Limb (tissue), 2 donors: ENCODE measurements around the gene PHTF2.
A peak's percentile ranks its signal among the peaks of the same experiment; 100 is the strongest.
"Not testable (repeated sequence)": the region's sequence is repeated elsewhere in the genome, so short reads cannot be mapped to it uniquely, and the experiment has no call there.

Source experiments
- DNase-seq, 2 donors: peaks; one replicate each; pipeline ENCODE4 v3.0.0-alpha.2; 2016; ENCODE audit errors: extremely low spot score in 2 of 2

The PHTF2 gene

DNA sequence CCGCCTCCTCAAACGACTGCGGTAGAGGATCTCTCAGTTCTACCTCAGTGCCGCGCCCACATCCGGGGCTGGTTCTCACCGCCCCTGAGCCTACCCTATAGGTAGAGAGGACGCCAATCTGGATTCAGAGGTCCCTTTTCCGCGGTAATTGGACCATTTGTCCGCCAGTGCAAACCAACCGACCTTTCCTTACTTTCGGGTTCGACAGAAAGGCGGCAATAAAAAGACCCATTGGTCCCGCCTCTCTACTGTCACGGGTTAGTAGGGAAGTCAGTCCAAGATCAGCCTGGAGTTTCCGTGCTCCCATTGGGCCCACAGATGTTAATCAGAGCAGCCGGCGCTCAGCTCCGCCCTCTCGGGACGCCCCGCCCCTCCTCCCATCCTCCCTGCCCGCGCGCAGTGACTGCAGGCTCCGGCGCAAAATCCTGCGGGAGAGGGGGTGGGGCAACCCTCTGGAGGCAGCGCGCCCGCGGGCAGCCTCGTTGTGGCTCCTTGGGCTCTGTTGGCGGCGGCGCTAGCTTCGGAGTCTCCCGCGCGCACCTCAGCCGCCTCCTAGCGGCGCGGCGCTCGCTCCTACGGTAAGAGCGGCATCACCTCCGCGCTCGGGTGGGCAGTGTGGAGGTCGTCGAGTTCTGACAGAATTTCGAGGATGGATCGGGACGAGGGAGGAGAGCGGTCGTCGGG, at the start of gene PHTF2, which contains the start of gene TMEM60:
Gene PHTF2, plus strand, starts transcription at position 380 of the 684 bp plus-strand sequence.
Gene TMEM60, minus strand, starts transcription at position 41 of the 684 bp plus-strand sequence. CDS start 4,061 bp downstream, outside the sequence.
- DNase-seq, result peak; percentile 98 to 100

- no peak for DNase-seq
These were observed 46.6 kb upstream of the PHTF2 start for GRCh38 chr7:77752016-77752415.

GRCh38 chr7:77753173-77753572, 45.4 kb upstream of the PHTF2 start:
- no peak for DNase-seq

- no peak for DNase-seq
These were observed 41.0 kb upstream of the PHTF2 start for GRCh38 chr7:77757589-77757988.

- DNase-seq, result peak; percentile 72 to 74
These were observed 39.2 kb upstream of the PHTF2 start for GRCh38 chr7:77759294-77759889.

DNA sequence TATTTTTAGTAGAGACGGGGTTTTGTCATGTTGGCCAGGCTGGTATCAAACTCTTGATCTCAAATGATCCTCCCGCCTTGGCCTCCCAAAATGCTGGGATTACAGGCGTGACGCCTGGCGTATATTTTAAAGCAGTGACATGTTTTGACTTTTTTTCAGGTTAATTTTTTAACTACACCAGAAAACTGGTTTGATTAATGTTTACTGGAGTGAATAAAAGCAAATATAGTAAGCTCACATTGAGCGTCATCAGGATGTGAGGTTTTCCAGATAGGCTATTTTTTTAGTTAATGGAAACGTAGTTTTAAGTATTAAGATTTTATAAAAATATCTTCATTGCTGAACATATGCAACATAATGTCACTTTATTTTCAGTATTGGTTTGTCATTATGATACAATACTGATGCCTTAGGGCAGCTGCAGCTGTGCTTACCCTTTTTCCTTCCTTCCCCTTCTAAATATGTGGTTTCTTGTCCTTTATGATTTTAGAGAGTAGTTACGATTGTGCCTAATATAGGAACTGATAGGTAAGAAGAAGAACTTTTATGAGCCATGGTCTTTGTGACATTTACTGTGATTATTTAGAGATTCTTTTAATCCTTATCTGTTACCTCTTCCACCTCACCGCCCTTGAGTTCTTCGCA, 37.6 kb upstream of the PHTF2 start:
- no peak for DNase-seq

- DNase-seq, result no peak
These were observed 33.1 kb upstream of the PHTF2 start for GRCh38 chr7:77765481-77765880.

DNA sequence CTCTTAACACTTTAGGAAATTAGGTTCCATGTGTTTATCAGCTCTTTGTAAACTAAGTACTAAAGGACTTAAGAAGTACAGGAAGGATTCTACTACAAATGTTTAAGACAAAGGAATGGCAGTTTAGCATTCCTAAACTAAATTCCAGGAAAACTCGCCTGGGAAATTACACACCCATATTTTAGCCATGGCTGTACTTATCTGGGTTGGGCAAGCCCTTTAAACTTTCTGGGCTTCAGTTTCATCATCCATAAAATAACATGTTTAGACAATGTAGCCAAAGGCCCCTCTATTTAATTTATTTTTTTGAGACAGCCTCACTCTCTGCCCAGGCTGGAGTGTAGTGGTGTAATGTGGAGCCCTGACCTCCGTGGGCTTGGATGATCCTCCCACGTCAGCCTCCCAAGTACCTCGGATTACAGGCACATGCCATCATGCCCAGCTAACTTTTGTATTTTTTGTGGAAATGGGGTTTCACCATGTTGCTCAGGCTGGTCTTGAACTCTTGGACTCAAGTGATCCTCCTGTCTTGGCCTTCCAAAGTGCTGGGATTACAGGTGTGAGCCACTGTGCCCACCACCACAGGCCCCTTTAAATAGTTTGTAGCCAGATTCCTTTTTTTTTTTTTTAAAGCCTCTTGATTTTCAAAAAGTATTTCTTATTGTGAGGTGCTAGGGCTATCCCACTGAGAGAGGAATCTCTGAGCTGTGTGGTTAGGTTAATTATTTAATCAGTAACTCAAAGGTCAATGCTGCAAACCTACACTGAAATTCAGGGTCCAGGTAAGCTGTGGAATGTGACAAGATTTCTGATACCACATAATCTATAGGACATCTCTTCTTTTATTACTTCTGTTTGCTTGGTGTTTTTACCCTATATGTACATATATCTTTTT, 32.4 kb upstream of the PHTF2 start:
- no peak for DNase-seq

DNA sequence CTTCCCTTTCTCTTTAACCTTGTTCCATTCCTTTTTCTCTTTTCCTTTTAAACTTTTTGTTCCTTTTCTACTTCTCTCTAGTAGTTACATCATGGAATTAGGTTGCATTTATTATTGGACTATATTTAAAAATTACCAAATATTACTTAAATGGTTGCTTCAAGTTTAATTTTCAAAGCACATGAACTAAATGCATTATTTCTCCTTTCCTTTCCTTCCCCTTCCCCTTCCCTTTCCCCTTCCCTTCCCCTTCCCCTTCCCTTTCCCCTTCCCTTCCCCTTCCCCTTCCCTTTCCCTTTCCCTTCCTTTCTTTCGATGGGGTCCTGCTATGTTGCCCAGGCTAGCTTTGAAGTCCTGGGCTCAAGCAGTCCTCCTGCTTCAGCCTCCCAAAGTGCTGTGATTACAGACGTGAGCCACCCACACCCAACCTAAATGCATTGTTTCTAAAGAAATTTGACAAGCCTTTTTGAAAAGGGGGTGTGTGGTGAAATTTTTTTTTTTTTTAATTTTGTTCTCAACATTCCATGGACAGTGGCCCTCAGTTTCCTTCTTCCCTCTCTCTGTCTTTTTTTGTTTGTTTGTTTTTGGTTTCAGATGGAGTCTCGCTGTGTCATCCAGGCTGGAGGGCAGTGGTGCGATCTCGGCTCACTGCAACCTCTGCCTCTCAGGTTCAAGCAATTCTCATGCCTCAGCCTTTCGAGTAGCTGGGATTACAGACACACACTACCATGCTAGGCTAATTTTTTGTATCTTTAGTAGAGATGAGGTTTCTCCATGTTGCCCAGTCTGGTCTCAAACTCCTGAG, 31.6 kb upstream of the PHTF2 start:
- DNase-seq, result no peak

DNA sequence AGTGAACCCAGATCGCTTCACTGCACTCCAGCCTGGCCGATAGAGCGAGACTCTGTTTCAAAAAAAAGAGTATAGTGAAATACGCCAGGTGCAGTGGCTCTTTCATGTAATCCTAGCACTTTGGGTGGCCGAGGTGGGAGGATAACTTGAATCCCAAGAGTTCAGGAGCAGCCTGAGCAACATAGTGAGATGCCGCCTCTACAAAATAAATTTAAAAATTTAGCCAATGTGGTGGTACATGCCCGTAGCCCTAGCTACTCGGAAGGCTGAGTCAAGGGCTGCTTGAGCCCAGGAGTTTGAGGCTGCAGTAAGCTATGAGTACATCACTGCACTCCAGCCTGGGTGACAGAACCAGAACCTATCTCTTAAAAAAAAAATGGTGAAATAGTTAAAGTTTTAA, 28.3 kb upstream of the PHTF2 start:
- no peak for DNase-seq

DNA sequence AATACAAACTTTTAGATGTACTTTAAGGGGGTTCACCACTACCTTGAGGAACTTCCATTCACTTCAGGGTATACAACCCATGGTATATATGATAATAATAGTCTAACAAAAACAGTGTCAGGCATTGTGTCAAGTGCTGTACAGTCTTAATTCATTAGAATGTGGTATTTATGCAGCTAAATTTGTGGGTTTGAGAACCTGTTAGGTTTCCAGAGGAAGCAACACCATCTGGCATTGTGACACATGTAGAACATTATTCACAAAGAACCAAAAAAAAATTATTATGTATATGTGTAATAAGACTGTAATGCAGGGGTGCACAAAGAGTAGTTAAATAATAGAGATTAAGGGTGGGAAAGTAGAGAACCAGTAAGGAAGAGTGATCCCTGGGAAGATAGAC, 26.7 kb upstream of the PHTF2 start:
- DNase-seq, result no peak

DNA sequence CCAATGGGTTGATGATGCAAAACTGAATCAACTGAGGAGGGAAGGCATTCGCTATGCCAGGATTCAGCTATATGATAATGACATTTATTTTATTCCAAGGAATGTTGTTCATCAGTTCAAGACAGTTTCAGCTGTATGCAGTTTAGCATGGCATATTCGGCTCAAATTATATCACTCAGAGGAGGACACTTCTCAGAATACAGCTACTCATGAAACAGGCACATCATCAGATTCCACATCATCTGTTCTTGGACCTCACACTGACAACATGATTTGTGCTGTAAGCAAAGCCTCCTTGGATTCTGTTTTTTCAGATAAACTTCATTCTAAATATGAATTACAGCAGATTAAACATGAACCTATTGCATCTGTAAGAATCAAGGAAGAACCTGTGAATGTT, 20.0 kb upstream of the PHTF2 start:
- no peak for DNase-seq

GRCh38 chr7:77782383-77782782, 16.2 kb upstream of the PHTF2 start:
- DNase-seq, result no peak

DNA sequence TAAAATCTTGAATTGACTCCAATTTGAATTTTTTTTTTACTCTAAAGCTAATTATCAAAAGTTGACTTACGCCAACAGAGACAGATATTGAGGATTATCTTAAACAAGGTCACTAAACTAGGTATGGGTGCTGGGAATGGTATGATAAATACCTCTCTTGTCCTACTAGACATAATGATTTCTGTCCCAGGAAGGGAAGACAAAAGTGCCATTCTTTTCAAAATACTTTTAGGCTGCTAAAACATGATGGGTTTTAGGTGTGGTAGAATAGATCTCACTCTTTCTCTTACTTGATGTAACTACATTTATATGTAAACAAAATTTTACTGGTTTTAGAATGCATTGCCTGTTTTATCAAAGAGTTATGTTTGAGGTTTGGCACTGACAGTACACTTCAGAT, 15.5 kb upstream of the PHTF2 start:
- DNase-seq, result no peak

GRCh38 chr7:77783545-77783944, 15.0 kb upstream of the PHTF2 start:
- DNase-seq, result no peak

DNA sequence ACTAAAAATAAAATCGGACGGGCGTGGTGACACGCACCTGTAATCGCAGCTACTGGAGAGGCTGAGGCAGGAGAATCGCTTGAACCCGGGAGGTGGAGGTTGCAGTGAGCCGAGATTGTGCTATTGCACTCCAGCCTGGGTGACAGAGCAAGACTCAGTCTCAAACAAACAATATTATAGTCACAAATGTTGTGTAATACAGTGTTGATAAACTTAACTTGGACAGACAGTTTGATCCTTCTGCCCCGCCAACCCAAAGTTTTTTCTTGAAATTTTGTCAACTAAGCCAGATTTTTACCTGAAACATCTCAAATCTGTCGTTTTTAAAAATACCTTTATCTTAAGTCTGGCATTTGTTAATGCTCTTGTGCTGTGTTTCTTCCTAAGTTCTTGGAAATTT, 14.1 kb upstream of the PHTF2 start:
- DNase-seq, result not testable (repeated sequence)

DNA sequence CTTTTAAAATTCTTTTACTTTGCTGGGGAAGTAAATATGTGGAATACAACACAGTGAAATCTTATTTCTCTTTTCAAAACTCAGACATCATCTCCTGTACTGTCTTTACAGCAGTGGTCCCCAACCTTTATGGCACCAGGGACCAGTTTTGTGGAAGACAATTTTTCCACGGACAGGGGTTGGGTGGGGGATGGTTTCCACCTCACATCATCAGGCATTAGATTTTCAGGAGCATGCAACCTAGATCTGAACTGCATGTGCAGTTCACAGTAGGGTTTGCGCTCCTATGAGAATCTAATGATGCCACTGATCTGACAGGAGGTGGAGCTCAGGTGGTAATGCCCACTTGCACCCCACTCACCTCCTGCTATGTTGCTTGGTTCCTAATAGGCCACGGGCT, 12.6 kb upstream of the PHTF2 start:
- DNase-seq, result no peak

DNA sequence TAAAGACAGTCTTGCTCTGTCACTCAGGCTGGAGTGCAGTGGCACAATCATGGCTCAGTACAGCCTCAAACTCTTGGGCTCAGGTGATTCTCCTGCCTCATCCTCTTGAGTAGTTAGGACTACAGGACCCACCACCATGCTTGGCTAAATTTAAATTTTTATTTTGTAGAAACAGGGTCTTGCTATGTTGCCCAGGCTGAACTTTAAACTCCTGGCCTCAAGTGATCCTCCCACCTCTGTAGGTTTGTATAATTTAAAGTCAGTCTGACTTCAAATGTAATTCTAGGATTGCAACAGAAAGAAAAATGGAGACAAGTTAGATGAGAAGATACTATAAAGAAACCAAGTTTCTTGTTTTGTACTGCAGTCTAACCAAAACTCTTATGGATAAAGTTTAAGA, 11.8 kb upstream of the PHTF2 start:
- DNase-seq, result no peak

GRCh38 chr7:77788327-77788902, 10.2 kb upstream of the PHTF2 start:
- DNase-seq, result no peak

DNA sequence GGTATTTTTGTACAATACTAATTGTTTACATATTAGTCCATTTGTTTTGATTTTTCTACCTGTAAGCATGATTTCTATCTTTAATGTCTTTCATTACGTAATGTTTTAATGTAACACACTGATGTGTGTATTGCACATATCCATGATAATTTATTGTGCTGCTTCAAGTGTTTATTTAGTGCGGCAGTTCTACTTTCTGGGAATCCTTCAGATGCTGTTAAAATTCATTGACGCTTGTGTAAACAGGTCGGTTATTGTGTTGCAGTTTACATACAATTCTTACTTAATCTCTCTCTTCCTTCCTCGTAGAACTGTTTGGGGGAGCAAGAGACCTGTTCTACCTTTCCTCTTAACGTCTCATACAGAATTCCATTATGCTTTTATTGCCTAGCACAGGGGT, 7.2 kb upstream of the PHTF2 start:
- no peak for DNase-seq

- no peak for DNase-seq
These were observed 6.6 kb upstream of the PHTF2 start for GRCh38 chr7:77791956-77792355.
